Right lobe of liver (tissue), 4 donors: ENCODE results near the gene ZSCAN30.

ENCODE experiments used
- POLR2A ChIP-seq: fragments of 450-650 bp; IDR thresholded peaks from one replicate; pipeline ENCODE4 v1.6.1; 2017; ENCODE audit warnings: antibody characterized with exemption, mild to moderate bottlenecking
- TF ChIP-seq, protein P1 (sequence below), 4 donors: fragments of 200-600 bp in 3 of 4; fragments of 450-650 bp in 1 of 4; IDR thresholded peaks; one replicate each; pipeline versions ENCODE4 v1.5.1 to v1.8.0; 2016 to 2022; ENCODE audit warnings: antibody characterized with exemption in 4 of 4, mild to moderate bottlenecking in 2 of 4
- donor health status: DM: no; HTN: no; CAD: no.
- donor health status: DM: no; HTN: no; CAD: no.
- donor health status: DM: no; HTN: yes; CAD: no.

DNA sequence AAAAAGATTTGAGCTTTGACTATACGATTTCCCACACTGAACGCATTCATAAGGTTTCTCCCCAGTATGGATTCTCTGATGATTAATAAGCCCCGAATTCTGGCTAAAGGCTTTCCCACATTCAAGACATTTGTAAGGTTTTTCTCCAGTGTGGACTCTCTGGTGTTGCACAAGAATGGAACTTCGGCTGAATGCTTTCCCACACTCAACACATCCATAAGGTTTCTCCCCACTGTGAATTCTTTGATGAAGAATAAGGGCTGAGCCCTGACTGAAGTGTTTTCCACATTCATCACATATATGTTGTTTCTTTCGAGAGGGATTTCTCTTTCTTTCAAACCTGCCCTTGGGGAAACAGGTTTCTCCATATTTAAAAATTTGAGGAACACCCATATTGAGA, 47.3 kb upstream of the ZSCAN30 start:
- TF ChIP-seq, protein P1, sequence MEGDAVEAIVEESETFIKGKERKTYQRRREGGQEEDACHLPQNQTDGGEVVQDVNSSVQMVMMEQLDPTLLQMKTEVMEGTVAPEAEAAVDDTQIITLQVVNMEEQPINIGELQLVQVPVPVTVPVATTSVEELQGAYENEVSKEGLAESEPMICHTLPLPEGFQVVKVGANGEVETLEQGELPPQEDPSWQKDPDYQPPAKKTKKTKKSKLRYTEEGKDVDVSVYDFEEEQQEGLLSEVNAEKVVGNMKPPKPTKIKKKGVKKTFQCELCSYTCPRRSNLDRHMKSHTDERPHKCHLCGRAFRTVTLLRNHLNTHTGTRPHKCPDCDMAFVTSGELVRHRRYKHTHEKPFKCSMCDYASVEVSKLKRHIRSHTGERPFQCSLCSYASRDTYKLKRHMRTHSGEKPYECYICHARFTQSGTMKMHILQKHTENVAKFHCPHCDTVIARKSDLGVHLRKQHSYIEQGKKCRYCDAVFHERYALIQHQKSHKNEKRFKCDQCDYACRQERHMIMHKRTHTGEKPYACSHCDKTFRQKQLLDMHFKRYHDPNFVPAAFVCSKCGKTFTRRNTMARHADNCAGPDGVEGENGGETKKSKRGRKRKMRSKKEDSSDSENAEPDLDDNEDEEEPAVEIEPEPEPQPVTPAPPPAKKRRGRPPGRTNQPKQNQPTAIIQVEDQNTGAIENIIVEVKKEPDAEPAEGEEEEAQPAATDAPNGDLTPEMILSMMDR (IDR thresholded peaks at IDR 0.05), result no peak
- TF ChIP-seq POLR2A, result no peak
